CD8-positive, alpha-beta memory T cell (primary cell): ENCODE measurements around the gene RNLS. TPM values are rescaled to one million over a fixed set of nuclear protein-coding genes. Genes with fewer than 3 reads are reported as not detected.

ENCODE experiments used
- CTCF ChIA-PET: fragments of 350-600 bp; sonication (Branson Sonifier 250); formaldehyde crosslinking; loops from one replicate; lab custom pipeline; 2021; ENCODE audit warnings: antibody characterized with exemption; lab: Charles Lee
- POLR2A ChIA-PET: fragments of 350-600 bp; sonication (Branson Sonifier 250); formaldehyde crosslinking; loops from one replicate; lab custom pipeline; 2021; ENCODE audit warnings: antibody characterized with exemption; lab: Charles Lee
- DNase-seq, 5 donors: peaks; one replicate each; pipeline versions ENCODE4 v3.0.0 to v3.0.0-alpha.2; 2020 to 2022; ENCODE audit warnings: mixed read lengths in 1 of 5
- H3K27ac ChIP-seq: one replicate; pipeline ENCODE4 v1.7.0; 2013; ENCODE audit warnings: low read depth, mild to moderate bottlenecking, low read length, moderate library complexity
- H3K27me3 ChIP-seq: 2 replicates; pipeline ENCODE4 v1.7.0; 2013; ENCODE audit warnings: low read length, mild to moderate bottlenecking; ENCODE audit not compliant: insufficient read depth, poor library complexity, severe bottlenecking
- H3K36me3 ChIP-seq: 2 replicates; pipeline ENCODE4 v1.7.0; 2013; ENCODE audit warnings: mild to moderate bottlenecking, low read length, moderate library complexity; ENCODE audit not compliant: insufficient read depth
- H3K4me1 ChIP-seq: 2 replicates; pipeline ENCODE4 v1.7.0; 2013; ENCODE audit warnings: mild to moderate bottlenecking, low read length, moderate library complexity; ENCODE audit not compliant: insufficient read depth
- H3K4me3 ChIP-seq: 2 replicates; pipeline ENCODE4 v1.7.0; 2013; ENCODE audit warnings: mild to moderate bottlenecking, low read length
- H3K9me3 ChIP-seq: 2 replicates; pipeline ENCODE4 v1.7.0; 2013; ENCODE audit warnings: mild to moderate bottlenecking, low read length
- H3K27ac Mint-ChIP-seq, 8 donors: one replicate each; pipeline ENCODE4 v1.8.0; 2020 to 2021; ENCODE audit warnings: mixed read lengths in 8 of 8, mild to moderate bottlenecking in 6 of 8, inconsistent platforms in 3 of 8, moderate library complexity in 3 of 8
- H3K27me3 Mint-ChIP-seq, 2 donors: one replicate each; pipeline ENCODE4 v1.8.0; 2020 to 2021; ENCODE audit warnings: mixed read lengths in 2 of 2, mild to moderate bottlenecking in 1 of 2, moderate library complexity in 1 of 2
- H3K36me3 Mint-ChIP-seq, 3 donors: one replicate each; pipeline ENCODE4 v1.8.0; 2020 to 2021; ENCODE audit warnings: mixed read lengths in 3 of 3, inconsistent platforms in 1 of 3, mild to moderate bottlenecking in 1 of 3
- H3K4me1 Mint-ChIP-seq, 3 donors: one replicate each; pipeline ENCODE4 v1.8.0; 2020 to 2021; ENCODE audit warnings: mixed read lengths in 3 of 3, inconsistent platforms in 1 of 3, mild to moderate bottlenecking in 1 of 3
- H3K4me3 Mint-ChIP-seq, 7 donors: one replicate each; pipeline ENCODE4 v1.8.0; 2020 to 2021; ENCODE audit warnings: mixed read lengths in 7 of 7, mild to moderate bottlenecking in 6 of 7, moderate library complexity in 4 of 7, inconsistent platforms in 2 of 7
- H3K9me3 Mint-ChIP-seq, 5 donors: one replicate each; pipeline ENCODE4 v1.8.0; 2020 to 2022; ENCODE audit warnings: mixed read lengths in 5 of 5, mild to moderate bottlenecking in 3 of 5, moderate library complexity in 2 of 5, inconsistent platforms in 1 of 5
- polyA plus RNA-seq: library from polyadenylated mRNA; unstranded; fragments of 300-500 nt; fragmentation: Illumina TruSeq; gene quantifications from one replicate; pipeline ENCODE4 v1.2.3, GENCODE V29; 2021
- total RNA-seq, 2 experiments: library from RNA; stranded (reverse); gene quantifications; one replicate each; pipeline ENCODE4 v1.2.3, GENCODE V29; 2021

The RNLS gene
- total and polyA plus RNA-seq, 3 experiments from 2014 or later, result 4.0 to 7.0 (median 4.6) TPM

DNA sequence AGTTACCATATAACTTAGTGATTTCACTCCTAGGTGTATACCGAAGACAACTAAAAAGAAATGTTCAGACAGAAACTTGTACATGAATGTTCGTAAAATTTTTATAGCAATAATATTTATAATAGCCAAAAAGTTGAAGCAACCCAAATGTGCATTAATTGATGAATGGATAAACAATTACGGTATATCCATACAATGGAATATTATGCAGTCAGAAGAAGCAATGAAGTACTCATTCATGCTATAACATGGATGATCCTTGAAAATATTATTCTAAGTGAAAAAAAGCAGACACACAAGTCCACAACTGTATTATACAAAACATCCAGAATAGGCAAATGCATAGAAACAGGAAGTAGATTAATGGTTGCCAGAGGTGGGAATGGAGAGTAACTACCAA is 183.9 kb downstream of the RNLS start:
- Histone ChIP-seq H3K4me1 (no peaks in the 10 kb centered on the region), H3K27ac (no peak overlapping the region), H3K9me3 (peaks cover 4% of the 10 kb centered on the region), H3K27me3 (no peaks in the 10 kb centered on the region), H3K36me3 (no peaks in the 10 kb centered on the region), H3K4me3 (no peak overlapping the region)
- Mint-ChIP-seq H3K4me1 (peaks cover 0 to 4% (median 0%) of the 10 kb centered on the region in 3 donors), H3K36me3 (peaks cover 3 to 40% (median 5%) of the 10 kb centered on the region in 3 donors), H3K27me3 (no peaks in the 10 kb centered on the region), H3K9me3 (peaks cover 16 to 36% (median 26%) of the 10 kb centered on the region in 5 donors), H3K27ac (no peak overlapping the region), H3K4me3 (no peak overlapping the region)
- DNase-seq, result no peak
- CTCF ChIA-PET, result no interaction called here
- POLR2A ChIA-PET, result no interaction called here

DNA sequence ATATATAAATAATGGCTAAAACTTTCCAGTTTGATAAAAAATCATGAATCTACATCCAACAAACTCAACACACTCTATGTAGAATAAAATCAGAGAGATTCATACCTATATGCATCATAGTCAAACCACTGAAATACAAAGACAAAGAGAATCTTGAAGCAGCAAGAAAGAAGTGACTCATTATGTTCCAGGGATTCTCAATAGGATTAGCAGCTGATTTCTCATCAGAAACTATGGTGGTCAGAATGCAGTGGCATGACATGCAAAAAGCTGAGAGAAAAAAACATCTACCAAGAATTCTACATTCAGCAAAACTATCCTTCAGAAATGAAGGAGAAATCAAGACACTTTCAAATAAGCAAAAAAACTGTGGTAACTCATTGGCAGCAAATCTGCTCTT is 187.4 kb downstream of the RNLS start:
- ChIA-PET POLR2A (no interaction called here), CTCF (no interaction called here)
- no peaks in the 10 kb centered on the region for H3K36me3 ChIP-seq
- H3K9me3 Mint-ChIP-seq, result peaks cover 16 to 36% (median 29%) of the 10 kb centered on the region in 5 donors
- H3K4me1 ChIP-seq, result peaks cover 11% of the 10 kb centered on the region
- H3K36me3 Mint-ChIP-seq, result peaks cover 3 to 40% (median 5%) of the 10 kb centered on the region in 3 donors
- no peak overlapping the region for H3K27ac ChIP-seq
- H3K4me1 Mint-ChIP-seq, result peaks cover 9 to 14% (median 12%) of the 10 kb centered on the region in 3 donors
- H3K4me3 ChIP-seq, result no peak overlapping the region
- H3K27ac Mint-ChIP-seq, result no peak overlapping the region
- H3K27me3 ChIP-seq, result no peaks in the 10 kb centered on the region
- DNase-seq, result no peak
- peaks cover 4% of the 10 kb centered on the region for H3K9me3 ChIP-seq
- H3K27me3 Mint-ChIP-seq, result no peaks in the 10 kb centered on the region
- H3K4me3 Mint-ChIP-seq, result no peak overlapping the region

DNA sequence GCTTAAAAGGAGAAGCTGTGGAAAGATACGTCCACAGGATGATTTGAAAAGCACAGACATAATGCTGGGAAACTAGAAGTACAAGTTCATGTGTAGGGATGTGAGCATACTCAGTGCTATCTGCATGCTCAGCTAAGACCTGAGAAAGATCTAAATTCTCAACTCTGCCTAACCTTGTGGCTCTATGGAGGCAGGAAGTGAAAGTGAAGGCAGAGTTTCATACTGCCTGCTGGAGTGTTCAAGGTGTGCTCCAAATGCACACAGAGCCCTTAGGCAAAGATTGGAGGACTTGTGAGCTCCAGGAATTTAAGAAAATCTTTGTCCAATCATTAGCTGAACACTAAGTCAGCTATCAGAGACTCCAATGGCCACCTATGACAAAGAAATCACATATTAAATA is 190.9 kb downstream of the RNLS start:
- CTCF ChIA-PET, result interaction anchor here (1.2 to 1.8 kb wide), 3 partner anchors 99 to 542 kb away, joined by 3 to 5 read pairs (median 4); no protein-coding TSS in a partner anchor
- H3K4me1 ChIP-seq, result peaks cover 36% of the 10 kb centered on the region
- no peaks in the 10 kb centered on the region for H3K27me3 Mint-ChIP-seq
- DNase-seq, result no peak
- no peak overlapping the region for H3K4me3 ChIP-seq
- no peak overlapping the region for H3K27ac ChIP-seq
- POLR2A ChIA-PET, result no interaction called here
- peaks cover 3 to 17% (median 3%) of the 10 kb centered on the region in 3 donors for H3K36me3 Mint-ChIP-seq
- no peaks in the 10 kb centered on the region for H3K27me3 ChIP-seq
- no peaks in the 10 kb centered on the region for H3K36me3 ChIP-seq
- peaks cover 4% of the 10 kb centered on the region for H3K9me3 ChIP-seq
- H3K4me3 Mint-ChIP-seq, result peak overlapping the region in 3 of 7 donors; percentile 20 to 55 (median 50)
- peaks cover 4 to 20% (median 19%) of the 10 kb centered on the region in 5 donors for H3K9me3 Mint-ChIP-seq
- H3K4me1 Mint-ChIP-seq, result peaks cover 9 to 14% (median 12%) of the 10 kb centered on the region in 3 donors
- H3K27ac Mint-ChIP-seq, result peak overlapping the region in 4 of 8 donors; percentile 11 to 64 (median 42)

- Mint-ChIP-seq H3K36me3 (no peaks in the 10 kb centered on the region), H3K27me3 (no peaks in the 10 kb centered on the region), H3K9me3 (peaks cover 0 to 7% (median under 1%) of the 10 kb centered on the region in 5 donors), H3K4me1 (peaks cover 12 to 18% (median 14%) of the 10 kb centered on the region in 3 donors), H3K27ac (no peak overlapping the region), H3K4me3 (no peak overlapping the region)
- H3K4me3 ChIP-seq, result no peak overlapping the region
- H3K9me3 ChIP-seq, result no peaks in the 10 kb centered on the region
- DNase-seq, result no peak
- H3K36me3 ChIP-seq, result no peaks in the 10 kb centered on the region
- peaks cover 56% of the 10 kb centered on the region for H3K4me1 ChIP-seq
- CTCF ChIA-PET, result interaction anchor here (0.9 to 6.4 kb wide), 10 partner anchors 13 to 655 kb away, joined by 3 to 106 read pairs (median 4); partner anchors contain the start of genes KLLN and PTEN
- H3K27me3 ChIP-seq, result no peaks in the 10 kb centered on the region
- POLR2A ChIA-PET, result interaction anchor here (0.6 to 2.6 kb wide), 4 partner anchors 14 to 641 kb away, joined by 3 to 12 read pairs (median 4); partner anchors contain the start of genes ATAD1, KLLN and PTEN
- H3K27ac ChIP-seq, result no peak overlapping the region
These were observed 193.1 kb downstream of the RNLS start for GRCh38 chr10:88390041-88390440.

GRCh38 chr10:88389456-88389855 is 193.7 kb downstream of the RNLS start:
- no peaks in the 10 kb centered on the region for H3K36me3 Mint-ChIP-seq
- no peaks in the 10 kb centered on the region for H3K27me3 Mint-ChIP-seq
- H3K4me3 ChIP-seq, result no peak overlapping the region
- H3K4me1 Mint-ChIP-seq, result peaks cover 12 to 23% (median 14%) of the 10 kb centered on the region in 3 donors
- peaks cover 62% of the 10 kb centered on the region for H3K4me1 ChIP-seq
- no peaks in the 10 kb centered on the region for H3K9me3 ChIP-seq
- peaks cover 0 to 5% (median 0%) of the 10 kb centered on the region in 5 donors for H3K9me3 Mint-ChIP-seq
- CTCF ChIA-PET, result interaction anchor here (0.7 to 6.4 kb wide), 13 partner anchors 12 to 655 kb away, joined by 3 to 106 read pairs (median 4); partner anchors contain the start of genes KLLN and PTEN
- H3K27me3 ChIP-seq, result no peaks in the 10 kb centered on the region
- H3K4me3 Mint-ChIP-seq, result peak overlapping the region in 1 of 7 donors; percentile 20
- H3K27ac Mint-ChIP-seq, result peak overlapping the region in 2 of 8 donors; percentile 18 to 33
- POLR2A ChIA-PET, result interaction anchor here (0.7 to 2.6 kb wide), 3 partner anchors 13 to 571 kb away, joined by 3 to 12 read pairs (median 3); partner anchors contain the start of genes ATAD1, KLLN and PTEN
- DNase-seq, result peak in 3 of 5 donors; percentile 3 to 39 (median 10)
- no peaks in the 10 kb centered on the region for H3K36me3 ChIP-seq
- H3K27ac ChIP-seq, result no peak overlapping the region

- Histone ChIP-seq H3K36me3 (no peaks in the 10 kb centered on the region), H3K4me3 (no peak overlapping the region), H3K27me3 (no peaks in the 10 kb centered on the region), H3K27ac (no peak overlapping the region), H3K9me3 (no peaks in the 10 kb centered on the region), H3K4me1 (peaks cover 71% of the 10 kb centered on the region)
- H3K27me3 Mint-ChIP-seq, result no peaks in the 10 kb centered on the region
- CTCF ChIA-PET, result interaction anchor here (0.9 to 6.4 kb wide), 6 partner anchors 11 to 537 kb away, joined by 3 to 106 read pairs (median 4); partner anchors contain the start of genes KLLN and PTEN
- no peaks in the 10 kb centered on the region for H3K9me3 Mint-ChIP-seq
- no peak overlapping the region for H3K27ac Mint-ChIP-seq
- no peak overlapping the region for H3K4me3 Mint-ChIP-seq
- DNase-seq, result no peak
- H3K36me3 Mint-ChIP-seq, result no peaks in the 10 kb centered on the region
- H3K4me1 Mint-ChIP-seq, result peaks cover 14 to 27% (median 15%) of the 10 kb centered on the region in 3 donors
- POLR2A ChIA-PET, result interaction anchor here (2.6 kb wide), 1 partner anchor 525 kb away, joined by 12 read pairs; the partner anchor contains the start of genes KLLN and PTEN
These were observed 194.8 kb downstream of the RNLS start for GRCh38 chr10:88388324-88388723.

- Histone ChIP-seq H3K27me3 (no peaks in the 10 kb centered on the region), H3K4me1 (peaks cover 71% of the 10 kb centered on the region), H3K27ac (no peak overlapping the region), H3K4me3 (peak overlapping the region; percentile 51), H3K36me3 (no peaks in the 10 kb centered on the region), H3K9me3 (no peaks in the 10 kb centered on the region)
- Mint-ChIP-seq H3K36me3 (no peaks in the 10 kb centered on the region), H3K4me3 (peak overlapping the region in 1 of 7 donors; percentile 9), H3K4me1 (peaks cover 7 to 27% (median 15%) of the 10 kb centered on the region in 3 donors), H3K27me3 (no peaks in the 10 kb centered on the region), H3K27ac (peak overlapping the region in 1 of 8 donors; percentile 95), H3K9me3 (no peaks in the 10 kb centered on the region)
- ChIA-PET POLR2A (interaction anchor here (0.7 to 3.6 kb wide), 4 partner anchors 196 to 569 kb away, joined by 3 to 22 read pairs (median 4); partner anchors contain the start of genes ATAD1, KLLN, PTEN and RNLS), CTCF (interaction anchor here (1.2 to 6.4 kb wide), 5 partner anchors 10 to 537 kb away, joined by 3 to 106 read pairs (median 4); partner anchors contain the start of genes KLLN and PTEN)
- peak in 1 of 5 donors; percentile 53 for DNase-seq
These were observed 196.0 kb downstream of the RNLS start for GRCh38 chr10:88386821-88387773.
